WTC11 (cell line): Measurements from ENCODE around the gene CELSR3. TPM values are rescaled to one million over a fixed set of nuclear protein-coding genes. Genes with fewer than 3 reads are reported as not detected.

Source experiments
- ATAC-seq: fragments of 200-7000 bp; cut with Tn5 transposase; 2 replicates; pipeline ENCODE4 v1.10.0; 2021; ENCODE audit warnings: mild to moderate bottlenecking, moderate library complexity
- CTCF ChIA-PET: fragments of 300-600 bp; sonication (Branson Sonifier 250); formaldehyde crosslinking; loops from one replicate; lab custom pipeline; 2021; ENCODE audit warnings: antibody characterized with exemption; lab: Charles Lee
- POLR2A ChIA-PET: fragments of 350-600 bp; sonication (Branson Sonifier 250); formaldehyde crosslinking; loops from one replicate; lab custom pipeline; 2021; ENCODE audit warnings: antibody characterized with exemption; lab: Charles Lee
- DNase-seq: peaks from one replicate; pipeline ENCODE4 v3.0.0; 2021; ENCODE audit warnings: low spot score
- H3K27ac Mint-ChIP-seq: 2 replicates; pipeline ENCODE4 v1.8.0; 2021; ENCODE audit warnings: mixed read lengths
- H3K27me3 Mint-ChIP-seq: 2 replicates; pipeline ENCODE4 v1.8.0; 2021; ENCODE audit warnings: low read depth, mild to moderate bottlenecking, moderate library complexity, mixed read lengths
- H3K36me3 Mint-ChIP-seq: 2 replicates; pipeline ENCODE4 v1.8.0; 2021; ENCODE audit warnings: mixed read lengths
- H3K4me1 Mint-ChIP-seq: 2 replicates; pipeline ENCODE4 v1.8.0; 2022; ENCODE audit warnings: mixed read lengths
- H3K4me3 Mint-ChIP-seq: 2 replicates; pipeline ENCODE4 v1.8.0; 2021; ENCODE audit warnings: mild to moderate bottlenecking, moderate library complexity, mixed read lengths
- H3K9me3 Mint-ChIP-seq: 2 replicates; pipeline ENCODE4 v1.8.0; 2021; ENCODE audit warnings: mixed read lengths
- ATF1 ChIP-seq: sonication (generic); formaldehyde crosslinking; IDR thresholded peaks from 2 replicates; pipeline ENCODE4 v1.8.1; 2023; ENCODE audit warnings: mild to moderate bottlenecking, moderate library complexity, missing genetic modification reagents
- CREB1 ChIP-seq: sonication (generic); formaldehyde crosslinking; IDR thresholded peaks from 2 replicates; pipeline ENCODE4 v1.8.0; 2023; ENCODE audit warnings: mild to moderate bottlenecking, missing genetic modification reagents
- CREM ChIP-seq: sonication (generic); formaldehyde crosslinking; IDR thresholded peaks from 2 replicates; pipeline ENCODE4 v1.8.1; 2022; ENCODE audit warnings: mild to moderate bottlenecking, missing genetic modification reagents, moderate library complexity
- GABPB1 ChIP-seq: sonication (generic); formaldehyde crosslinking; IDR thresholded peaks from 2 replicates; pipeline ENCODE4 v1.8.1; 2023; ENCODE audit warnings: mild to moderate bottlenecking, missing genetic modification reagents
- HMGA2 ChIP-seq: fragments of 250-450 bp; sonication (Bioruptor Pico); IDR thresholded peaks from 2 replicates; pipeline ENCODE4 v1.4.0; 2021; ENCODE audit warnings: mild to moderate bottlenecking, moderate library complexity
- JUN ChIP-seq: sonication (generic); formaldehyde crosslinking; IDR thresholded peaks from 2 replicates; pipeline ENCODE4 v1.8.0; 2023; ENCODE audit warnings: mild to moderate bottlenecking, missing genetic modification reagents
- OVOL2 ChIP-seq: fragments of 250-450 bp; sonication (Bioruptor Pico); IDR thresholded peaks from 2 replicates; pipeline ENCODE4 v1.9.0; 2021; ENCODE audit warnings: mild to moderate bottlenecking, borderline replicate concordance
- PRDM15 ChIP-seq: sonication (generic); formaldehyde crosslinking; IDR thresholded peaks from 2 replicates; pipeline ENCODE4 v1.8.0; 2022; ENCODE audit warnings: missing genetic modification reagents
- RORB ChIP-seq: fragments of 250-450 bp; sonication (Bioruptor Pico); IDR thresholded peaks from 2 replicates; pipeline ENCODE4 v1.9.0; 2021; ENCODE audit warnings: mild to moderate bottlenecking
- STAT6 ChIP-seq: sonication (generic); formaldehyde crosslinking; conservative IDR thresholded peaks from 2 replicates; pipeline ENCODE4 v1.8.1; 2023; ENCODE audit warnings: mild to moderate bottlenecking, low read depth, missing genetic modification reagents, moderate library complexity
- ZNF121 ChIP-seq: sonication (generic); formaldehyde crosslinking; IDR thresholded peaks from 2 replicates; pipeline ENCODE4 v1.8.0; 2023; ENCODE audit warnings: missing genetic modification reagents
- ZNF416 ChIP-seq: fragments of 250-450 bp; sonication (Bioruptor Pico); IDR thresholded peaks from 2 replicates; pipeline ENCODE4 v1.9.0; 2021; ENCODE audit warnings: mild to moderate bottlenecking, inconsistent platforms
- total RNA-seq: library from RNA; stranded (reverse); gene quantifications from 3 replicates; pipeline ENCODE4 v1.2.3, GENCODE V29; 2021
- TF ChIP-seq, protein P1 (sequence below): sonication (generic); formaldehyde crosslinking; IDR thresholded peaks from 2 replicates; pipeline ENCODE4 v1.8.0; 2022; ENCODE audit warnings: mild to moderate bottlenecking, missing genetic modification reagents
- TF ChIP-seq, protein P2 (sequence below): sonication (generic); formaldehyde crosslinking; IDR thresholded peaks from 2 replicates; pipeline ENCODE4 v1.8.0; 2022; ENCODE audit warnings: mild to moderate bottlenecking, missing genetic modification reagents
- TF ChIP-seq, protein P3 (sequence below): sonication (generic); formaldehyde crosslinking; IDR thresholded peaks from 2 replicates; pipeline ENCODE4 v1.8.0; 2022; ENCODE audit warnings: mild to moderate bottlenecking, missing genetic modification reagents
- TF ChIP-seq, protein P4 (sequence below): sonication (generic); formaldehyde crosslinking; IDR thresholded peaks from 2 replicates; pipeline ENCODE4 v1.8.0; 2022; ENCODE audit warnings: mild to moderate bottlenecking, missing genetic modification reagents

The CELSR3 gene
- total RNA-seq, 1 experiment from 2014 or later = 27.9 TPM

- no peak for DNase-seq
- no peak for TF ChIP-seq JUN (CRISPR knock-in tag)
- H3K9me3 Mint-ChIP-seq = no peaks in the 10 kb centered on the region
- H3K4me1 Mint-ChIP-seq = peaks cover 16% of the 10 kb centered on the region
- peaks cover 47% of the 10 kb centered on the region for H3K36me3 Mint-ChIP-seq
- H3K27me3 Mint-ChIP-seq = no peaks in the 10 kb centered on the region
- no peak overlapping the region for H3K4me3 Mint-ChIP-seq
- no peak overlapping the region for H3K27ac Mint-ChIP-seq
- ChIA-PET POLR2A (interaction anchor here (0.6 kb wide), 1 partner anchor 212 kb away, joined by 8 read pairs; no protein-coding TSS in a partner anchor), CTCF (interaction anchor here (1.6 kb wide), 1 partner anchor 53 kb away, joined by 8 read pairs; the partner anchor contains the start of gene SLC26A6)
- ATAC-seq = no peak
Measured at GRCh38 chr3:48688032-48688736, 25.5 kb upstream of the CELSR3 start.

- TF ChIP-seq, protein P1, sequence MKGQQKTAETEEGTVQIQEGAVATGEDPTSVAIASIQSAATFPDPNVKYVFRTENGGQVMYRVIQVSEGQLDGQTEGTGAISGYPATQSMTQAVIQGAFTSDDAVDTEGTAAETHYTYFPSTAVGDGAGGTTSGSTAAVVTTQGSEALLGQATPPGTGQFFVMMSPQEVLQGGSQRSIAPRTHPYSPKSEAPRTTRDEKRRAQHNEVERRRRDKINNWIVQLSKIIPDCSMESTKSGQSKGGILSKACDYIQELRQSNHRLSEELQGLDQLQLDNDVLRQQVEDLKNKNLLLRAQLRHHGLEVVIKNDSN = no peak
- TF ChIP-seq GABPB1 (CRISPR knock-in tag) (no peak), OVOL2 (CRISPR knock-in tag) (no peak), ZNF121 (CRISPR knock-in tag) (no peak), STAT6 (no peak), CREM (no peak), HMGA2 (CRISPR knock-in tag) (no peak), CREB1 (no peak), RORB (no peak), ZNF416 (CRISPR knock-in tag) (no peak), PRDM15 (CRISPR knock-in tag) (no peak), ATF1 (no peak)
- TF ChIP-seq, protein P2, sequence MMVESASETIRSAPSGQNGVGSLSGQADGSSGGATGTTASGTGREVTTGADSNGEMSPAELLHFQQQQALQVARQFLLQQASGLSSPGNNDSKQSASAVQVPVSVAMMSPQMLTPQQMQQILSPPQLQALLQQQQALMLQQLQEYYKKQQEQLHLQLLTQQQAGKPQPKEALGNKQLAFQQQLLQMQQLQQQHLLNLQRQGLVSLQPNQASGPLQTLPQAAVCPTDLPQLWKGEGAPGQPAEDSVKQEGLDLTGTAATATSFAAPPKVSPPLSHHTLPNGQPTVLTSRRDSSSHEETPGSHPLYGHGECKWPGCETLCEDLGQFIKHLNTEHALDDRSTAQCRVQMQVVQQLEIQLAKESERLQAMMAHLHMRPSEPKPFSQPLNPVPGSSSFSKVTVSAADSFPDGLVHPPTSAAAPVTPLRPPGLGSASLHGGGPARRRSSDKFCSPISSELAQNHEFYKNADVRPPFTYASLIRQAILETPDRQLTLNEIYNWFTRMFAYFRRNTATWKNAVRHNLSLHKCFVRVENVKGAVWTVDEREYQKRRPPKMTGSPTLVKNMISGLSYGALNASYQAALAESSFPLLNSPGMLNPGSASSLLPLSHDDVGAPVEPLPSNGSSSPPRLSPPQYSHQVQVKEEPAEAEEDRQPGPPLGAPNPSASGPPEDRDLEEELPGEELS = no peak
- TF ChIP-seq, protein P3, sequence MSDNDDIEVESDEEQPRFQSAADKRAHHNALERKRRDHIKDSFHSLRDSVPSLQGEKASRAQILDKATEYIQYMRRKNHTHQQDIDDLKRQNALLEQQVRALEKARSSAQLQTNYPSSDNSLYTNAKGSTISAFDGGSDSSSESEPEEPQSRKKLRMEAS (CRISPR knock-in tag) = no peak
- TF ChIP-seq, protein P4, sequence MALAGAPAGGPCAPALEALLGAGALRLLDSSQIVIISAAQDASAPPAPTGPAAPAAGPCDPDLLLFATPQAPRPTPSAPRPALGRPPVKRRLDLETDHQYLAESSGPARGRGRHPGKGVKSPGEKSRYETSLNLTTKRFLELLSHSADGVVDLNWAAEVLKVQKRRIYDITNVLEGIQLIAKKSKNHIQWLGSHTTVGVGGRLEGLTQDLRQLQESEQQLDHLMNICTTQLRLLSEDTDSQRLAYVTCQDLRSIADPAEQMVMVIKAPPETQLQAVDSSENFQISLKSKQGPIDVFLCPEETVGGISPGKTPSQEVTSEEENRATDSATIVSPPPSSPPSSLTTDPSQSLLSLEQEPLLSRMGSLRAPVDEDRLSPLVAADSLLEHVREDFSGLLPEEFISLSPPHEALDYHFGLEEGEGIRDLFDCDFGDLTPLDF (CRISPR knock-in tag) = no peak
- POLR2A ChIA-PET = no interaction called here
Measured at GRCh38 chr3:48687220-48687678, 24.6 kb upstream of the CELSR3 start.

More at GRCh38 chr3:48687220-48687678, 24.6 kb upstream of the CELSR3 start:
- DNase-seq (no peak), ATAC-seq (no peak)
- no peaks in the 10 kb centered on the region for H3K9me3 Mint-ChIP-seq
- peaks cover 16% of the 10 kb centered on the region for H3K4me1 Mint-ChIP-seq
- H3K36me3 Mint-ChIP-seq = peaks cover 45% of the 10 kb centered on the region
- H3K27me3 Mint-ChIP-seq = no peaks in the 10 kb centered on the region
- CTCF ChIA-PET = interaction anchor here (1.5 to 2.2 kb wide), 7 partner anchors 9 to 302 kb away, joined by 3 to 27 read pairs (median 14); partner anchors contain the start of genes CELSR3, IP6K2 and SLC26A6
- H3K27ac Mint-ChIP-seq = 0 out of 2 replicates have a peak overlapping the region, but pooled peaks have one; percentile 49
- H3K4me3 Mint-ChIP-seq = no peak overlapping the region; the same call in 1 of the 2 replicates
